ENCODE measurements around the gene WWOX.

DNA sequence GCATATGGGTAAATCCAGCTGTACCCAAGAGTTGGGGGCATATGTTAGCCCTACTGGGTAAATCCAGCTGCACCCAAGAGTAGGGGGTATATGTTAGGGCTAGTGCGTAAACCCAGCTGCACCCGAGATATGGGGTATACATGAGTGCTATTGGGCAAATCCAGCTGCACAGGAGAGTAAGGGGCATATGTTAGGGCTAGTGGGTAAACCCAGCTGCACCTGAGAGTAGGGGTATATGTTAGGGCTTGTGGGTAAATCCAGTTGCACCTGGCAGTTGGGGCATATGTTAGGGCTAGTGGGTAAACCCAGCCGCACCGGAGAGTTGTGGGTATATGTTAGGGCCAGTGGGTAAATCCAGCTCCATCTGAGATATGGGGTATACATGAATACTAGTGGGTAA, 80.9 kb downstream of the WWOX start:
- TF ChIP-seq, protein P1, sequence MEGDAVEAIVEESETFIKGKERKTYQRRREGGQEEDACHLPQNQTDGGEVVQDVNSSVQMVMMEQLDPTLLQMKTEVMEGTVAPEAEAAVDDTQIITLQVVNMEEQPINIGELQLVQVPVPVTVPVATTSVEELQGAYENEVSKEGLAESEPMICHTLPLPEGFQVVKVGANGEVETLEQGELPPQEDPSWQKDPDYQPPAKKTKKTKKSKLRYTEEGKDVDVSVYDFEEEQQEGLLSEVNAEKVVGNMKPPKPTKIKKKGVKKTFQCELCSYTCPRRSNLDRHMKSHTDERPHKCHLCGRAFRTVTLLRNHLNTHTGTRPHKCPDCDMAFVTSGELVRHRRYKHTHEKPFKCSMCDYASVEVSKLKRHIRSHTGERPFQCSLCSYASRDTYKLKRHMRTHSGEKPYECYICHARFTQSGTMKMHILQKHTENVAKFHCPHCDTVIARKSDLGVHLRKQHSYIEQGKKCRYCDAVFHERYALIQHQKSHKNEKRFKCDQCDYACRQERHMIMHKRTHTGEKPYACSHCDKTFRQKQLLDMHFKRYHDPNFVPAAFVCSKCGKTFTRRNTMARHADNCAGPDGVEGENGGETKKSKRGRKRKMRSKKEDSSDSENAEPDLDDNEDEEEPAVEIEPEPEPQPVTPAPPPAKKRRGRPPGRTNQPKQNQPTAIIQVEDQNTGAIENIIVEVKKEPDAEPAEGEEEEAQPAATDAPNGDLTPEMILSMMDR (IDR thresholded peaks at IDR 0.05): no peak
- no peak for TF ChIP-seq POLR2A (IDR thresholded peaks at IDR 0.05)

All from thyroid gland (tissue), 4 donors.